Spleen (tissue), 7 donors: ENCODE data around the gene ESYT1.

Experiments used
- CTCF ChIP-seq, 11 experiments: fragments of 200-600 bp in 7 of 11; fragments of 450-650 bp in 4 of 11; sonication (generic) in 4 of 11; IDR thresholded peaks in 8 of 11; conservative IDR thresholded peaks in 3 of 11; 1 replicate in 7 of 11; 2 replicates in 4 of 11; pipeline versions ENCODE4 v1.4.0 to v1.8.0; 2016 to 2021; ENCODE audit warnings: antibody characterized with exemption in 11 of 11, inconsistent platforms in 4 of 11, mild to moderate bottlenecking in 1 of 11
- POLR2A ChIP-seq, 3 donors: fragments of 450-650 bp; IDR thresholded peaks; one replicate each; pipeline ENCODE4 v1.5.1; 2017; ENCODE audit warnings: antibody characterized with exemption in 3 of 3, mild to moderate bottlenecking in 1 of 3
- POLR2AphosphoS5 ChIP-seq, 3 donors: sonication (generic); formaldehyde crosslinking; IDR thresholded peaks; one replicate each; pipeline ENCODE4 v1.5.1; 2017; ENCODE audit warnings: antibody characterized with exemption in 3 of 3
- donor health status: DM: no; HTN: no; CAD: no; lungs with moderate emphysema.
- donor health status: DM: no; HTN: no; CAD: no.
- donor health status: DM: no; HTN: no; CAD: no.

DNA sequence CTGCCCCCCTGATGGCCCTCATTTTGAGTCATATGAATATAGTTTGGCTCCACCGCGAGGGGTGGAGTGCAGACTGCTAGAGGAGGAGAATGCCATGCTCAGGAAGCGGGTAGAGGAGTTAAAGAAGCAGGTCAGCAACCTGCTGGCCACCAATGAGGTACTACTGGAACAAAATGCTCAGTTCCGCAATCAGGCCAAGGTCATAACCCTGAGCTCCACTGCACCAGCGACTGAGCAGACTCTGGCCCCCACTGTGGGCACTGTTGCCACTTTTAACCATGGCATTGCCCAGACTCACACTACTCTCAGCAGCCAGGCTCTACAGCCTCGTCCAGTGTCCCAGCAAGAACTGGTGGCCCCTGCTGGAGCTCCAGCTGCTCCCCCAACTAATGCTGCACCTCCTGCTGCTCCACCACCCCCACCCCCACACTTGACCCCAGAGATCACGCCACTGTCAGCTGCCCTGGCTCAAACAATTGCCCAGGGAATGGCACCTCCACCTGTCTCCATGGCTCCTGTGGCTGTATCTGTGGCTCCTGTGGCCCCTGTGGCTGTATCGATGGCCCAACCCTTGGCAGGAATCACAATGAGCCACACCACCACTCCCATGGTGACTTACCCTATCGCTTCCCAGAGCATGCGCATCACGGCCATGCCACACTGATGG lies 6.7 kb upstream of the ESYT1 start:
- no peak for TF ChIP-seq CTCF (IDR thresholded peaks at IDR 0.05 in 8 of 11, conservative IDR thresholded peaks at IDR 0.05 in 3 of 11)
- no peak for TF ChIP-seq POLR2A (IDR thresholded peaks at IDR 0.05)
- no peak for TF ChIP-seq POLR2AphosphoS5 (IDR thresholded peaks at IDR 0.05)
